ENCODE data around the gene MTA1.

MTA1 gene

GRCh38 chr14:105494606-105494929 lies 74.9 kb downstream of the MTA1 start:
- no peak overlapping the region for H3K4me3 ChIP-seq (replicated peaks; ENCODE audit: insufficient read depth, low read length)
- TF ChIP-seq POLR2AphosphoS5 (IDR thresholded peaks at IDR 0.05; ENCODE audit: low read depth) (no peak), SPI1 (IDR thresholded peaks at IDR 0.05; ENCODE audit: borderline replicate concordance, low read depth) (no peak)
- H3K27me3 ChIP-seq (ENCODE audit: insufficient read depth, poor library complexity, severe bottlenecking), result no peaks in the 10 kb centered on the region
- H3K27ac ChIP-seq (replicated peaks), result no peak overlapping the region
- no peak for DNase-seq (ENCODE audit: low read depth in 1 of 2, low spot score in 1 of 2)

- DNase-seq (ENCODE audit: low read depth in 1 of 2, low spot score in 1 of 2), result no peak
- TF ChIP-seq REST (IDR thresholded peaks at IDR 0.05; ENCODE audit: insufficient replicate concordance, low read depth) (no peak), SPI1 (IDR thresholded peaks at IDR 0.05; ENCODE audit: borderline replicate concordance, low read depth) (no peak), POLR2AphosphoS5 (IDR thresholded peaks at IDR 0.05; ENCODE audit: low read depth) (no peak), CTCF (IDR thresholded peaks at IDR 0.05; ENCODE audit: insufficient read depth, low read length) (no peak), GABPA (IDR thresholded peaks at IDR 0.05; ENCODE audit: low read depth) (no peak)
- H3K27me3 ChIP-seq (ENCODE audit: insufficient read depth, poor library complexity, severe bottlenecking), result no peaks in the 10 kb centered on the region
- no peak overlapping the region for H3K27ac ChIP-seq (replicated peaks)
- H3K4me3 ChIP-seq (replicated peaks; ENCODE audit: insufficient read depth, low read length), result no peak overlapping the region
These were observed 75.7 kb downstream of the MTA1 start for GRCh38 chr14:105495101-105495989.

GRCh38 chr14:105495990-105496830 lies 76.6 kb downstream of the MTA1 start:
- TF ChIP-seq POLR2AphosphoS5 (IDR thresholded peaks at IDR 0.05; ENCODE audit: low read depth), result no peak
- TF ChIP-seq CTCF (IDR thresholded peaks at IDR 0.05; ENCODE audit: insufficient read depth, low read length), result no peak
- no peak for TF ChIP-seq REST (IDR thresholded peaks at IDR 0.05; ENCODE audit: insufficient replicate concordance, low read depth)
- no peak for DNase-seq (ENCODE audit: low read depth in 1 of 2, low spot score in 1 of 2)

GRCh38 chr14:105496831-105497591 lies 77.4 kb downstream of the MTA1 start:
- Histone ChIP-seq H3K4me3 (replicated peaks; ENCODE audit: insufficient read depth, low read length) (no peak overlapping the region), H3K27me3 (ENCODE audit: insufficient read depth, poor library complexity, severe bottlenecking) (no peaks in the 10 kb centered on the region), H3K27ac (replicated peaks) (no peak overlapping the region)
- no peak for DNase-seq (ENCODE audit: low read depth in 1 of 2, low spot score in 1 of 2)
- TF ChIP-seq SPI1 (IDR thresholded peaks at IDR 0.05; ENCODE audit: borderline replicate concordance, low read depth) (no peak), REST (IDR thresholded peaks at IDR 0.05; ENCODE audit: insufficient replicate concordance, low read depth) (no peak), GABPA (IDR thresholded peaks at IDR 0.05; ENCODE audit: low read depth) (no peak), CTCF (IDR thresholded peaks at IDR 0.05; ENCODE audit: insufficient read depth, low read length) (no peak)

More at GRCh38 chr14:105495990-105496830, 76.6 kb downstream of the MTA1 start:
- no peak overlapping the region for H3K4me3 ChIP-seq (replicated peaks; ENCODE audit: insufficient read depth, low read length)
- H3K27me3 ChIP-seq (ENCODE audit: insufficient read depth, poor library complexity, severe bottlenecking), result no peaks in the 10 kb centered on the region
- H3K27ac ChIP-seq (replicated peaks), result no peak overlapping the region

Measured in HL-60 (cell line).